ENCODE results near the gene FITM1.

DNA sequence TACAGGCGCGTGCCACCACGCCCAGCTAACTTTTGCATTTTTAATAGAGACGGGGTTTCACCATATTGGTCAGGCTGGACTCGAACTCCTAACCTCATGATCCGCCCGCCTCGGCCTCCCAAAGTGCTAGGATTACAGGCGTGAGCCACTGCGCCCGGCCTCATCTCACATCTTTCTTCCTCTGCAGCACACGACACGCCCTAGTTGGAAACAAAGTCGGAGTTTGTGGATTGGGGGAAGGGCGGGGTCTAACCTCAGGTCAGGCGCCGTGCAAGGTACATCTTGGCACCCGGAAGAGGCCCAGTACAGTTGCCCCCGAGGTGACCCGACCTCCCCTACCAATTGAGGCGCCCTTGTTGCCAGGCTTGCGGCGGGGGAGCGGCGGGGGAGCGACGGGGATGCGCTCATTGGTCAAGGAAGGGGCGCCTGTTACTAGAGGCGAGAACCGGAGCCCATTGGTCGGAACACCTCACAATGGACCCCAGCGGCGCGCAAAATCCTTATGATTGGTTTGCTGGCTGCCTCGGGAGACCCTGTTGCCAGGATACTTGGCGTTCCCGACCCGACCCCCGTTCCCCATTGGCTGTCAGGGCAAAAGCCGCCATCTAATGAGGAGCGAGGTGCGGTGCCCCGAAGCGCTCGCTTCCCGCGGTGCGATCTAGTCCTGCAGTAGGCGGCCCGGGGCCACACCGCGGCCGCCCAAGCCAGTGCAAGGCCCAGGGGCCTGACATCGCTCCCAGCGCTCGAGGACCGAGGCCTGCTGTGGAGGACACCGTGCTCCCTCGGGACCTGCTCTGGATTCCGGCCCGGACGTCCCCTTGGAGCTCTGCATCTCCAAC, 41.2 kb downstream of the FITM1 start, which contains the start of gene REC8:
- TF ChIP-seq CTCF (conservative IDR thresholded peaks at IDR 0.05; ENCODE audit: low read depth, low read length) (no peak), EZH2phosphoT487 (IDR thresholded peaks at IDR 0.05; ENCODE audit: borderline replicate concordance, low read length) (no peak)

Measured in PC-3 (cell line).